ENCODE results near the gene TFIP11.

TFIP11 gene

GRCh38 chr22:26479792-26480610 lies 32.3 kb downstream of the TFIP11 start:
- no peak for DNase-seq (ENCODE audit: low read depth, low spot score)

- DNase-seq (ENCODE audit: low read depth, low spot score) = no peak
Observed at GRCh38 chr22:26479043-26479791, 33.1 kb downstream of the TFIP11 start.

- no peak for DNase-seq (ENCODE audit: low read depth, low spot score)
Observed at GRCh38 chr22:26477341-26477731, 34.9 kb downstream of the TFIP11 start.

GRCh38 chr22:26476705-26477340 lies 35.5 kb downstream of the TFIP11 start:
- DNase-seq (ENCODE audit: low read depth, low spot score) = no peak

GRCh38 chr22:26474682-26475081 lies 37.6 kb downstream of the TFIP11 start:
- DNase-seq (ENCODE audit: low read depth, low spot score) = no peak

- DNase-seq (ENCODE audit: low read depth, low spot score) = no peak
Observed at GRCh38 chr22:26471522-26471921, 40.8 kb downstream of the TFIP11 start.

- no peak for DNase-seq (ENCODE audit: low read depth, low spot score)
Observed at GRCh38 chr22:26470807-26471206, 41.5 kb downstream of the TFIP11 start.

GRCh38 chr22:26466196-26466595 lies 46.1 kb downstream of the TFIP11 start:
- DNase-seq (ENCODE audit: low read depth, low spot score) = no peak

GRCh38 chr22:26464312-26464711 lies 48.0 kb downstream of the TFIP11 start:
- DNase-seq (ENCODE audit: low read depth, low spot score) = no peak

GRCh38 chr22:26463688-26464087 lies 48.6 kb downstream of the TFIP11 start:
- DNase-seq (ENCODE audit: low read depth, low spot score) = no peak

- no peak for DNase-seq (ENCODE audit: low read depth, low spot score)
Observed at GRCh38 chr22:26463101-26463661, 49.1 kb downstream of the TFIP11 start.

GRCh38 chr22:26462641-26463040 lies 49.6 kb downstream of the TFIP11 start:
- no peak for DNase-seq (ENCODE audit: low read depth, low spot score)

GRCh38 chr22:26462051-26462450 lies 50.2 kb downstream of the TFIP11 start:
- no peak for DNase-seq (ENCODE audit: low read depth, low spot score)

GRCh38 chr22:26461188-26461810 lies 51.0 kb downstream of the TFIP11 start:
- no peak for DNase-seq (ENCODE audit: low read depth, low spot score)

GRCh38 chr22:26460202-26460601 lies 52.1 kb downstream of the TFIP11 start:
- no peak for DNase-seq (ENCODE audit: low read depth, low spot score)

GRCh38 chr22:26457661-26458272 lies 54.5 kb downstream of the TFIP11 start:
- DNase-seq (ENCODE audit: low read depth, low spot score) = no peak

- no peak for DNase-seq (ENCODE audit: low read depth, low spot score)
Observed at GRCh38 chr22:26453812-26454500, 58.3 kb downstream of the TFIP11 start.

- DNase-seq (ENCODE audit: low read depth, low spot score) = no peak
Observed at GRCh38 chr22:26453216-26453615, 59.1 kb downstream of the TFIP11 start.

- DNase-seq (ENCODE audit: low read depth, low spot score) = no peak
Observed at GRCh38 chr22:26452236-26453016, 59.8 kb downstream of the TFIP11 start.
